Activated CD4-positive, alpha-beta T cell treated with anti-CD3 and anti-CD28 coated beads, Interleukin-2, Interleukin-6, amounts not matched to agents 100 ng/mL and 50 ng/mL, durations not matched to agents 16 hours and 8 hours (primary cell): ENCODE data around the gene ZNF773.
"Not testable (repeated sequence)": the region's sequence is repeated elsewhere in the genome, so short reads cannot be mapped to it uniquely, and the experiment has no call there.

ENCODE experiments used
- DNase-seq: peaks from one replicate; pipeline ENCODE4 v3.0.0-alpha.2; 2020

ZNF773 gene

GRCh38 chr19:57499680-57500395, at the start of gene ZNF773:
Gene ZNF773, plus strand, starts transcription at chr19:57499938. Its CDS starts 143 bp downstream, at chr19:57500081.
- peak; percentile 96 for DNase-seq

GRCh38 chr19:57452307-57452706, 47.4 kb upstream of the ZNF773 start:
- no peak for DNase-seq

GRCh38 chr19:57465680-57466381, 33.9 kb upstream of the ZNF773 start:
- peak; percentile 40 for DNase-seq

- no peak for DNase-seq
These were observed 33.2 kb upstream of the ZNF773 start for GRCh38 chr19:57466489-57466888.

GRCh38 chr19:57473646-57474045, 26.1 kb upstream of the ZNF773 start:
- DNase-seq = no peak

- peak; percentile 92 for DNase-seq
These were observed 22.3 kb upstream of the ZNF773 start, which contains the start of gene ZNF772 for GRCh38 chr19:57477191-57478008. Gene ZNF772, minus strand, starts transcription at chr19:57477566. Its CDS starts 257 bp downstream, at chr19:57477309.

GRCh38 chr19:57487477-57488298, 12.1 kb upstream of the ZNF773 start, which contains the start of gene ZNF419:
Gene ZNF419, plus strand, starts transcription at chr19:57487750. Its CDS starts 201 bp downstream, at chr19:57487951.
- DNase-seq = peak; percentile 94

- DNase-seq = not testable (repeated sequence)
These were observed 11.5 kb upstream of the ZNF773 start for GRCh38 chr19:57488299-57488644.

- not testable (repeated sequence) for DNase-seq
These were observed 432 bp upstream of the ZNF773 start for GRCh38 chr19:57499332-57499679.

- DNase-seq = not testable (repeated sequence)
These were observed 662 bp downstream of the ZNF773 start for GRCh38 chr19:57500400-57500799.

- DNase-seq = no peak
These were observed 6.4 kb downstream of the ZNF773 start for GRCh38 chr19:57506163-57506562.

- DNase-seq = no peak
These were observed 11.7 kb downstream of the ZNF773 start for GRCh38 chr19:57511484-57511883.

- no peak for DNase-seq
These were observed 13.1 kb downstream of the ZNF773 start for GRCh38 chr19:57512845-57513244.

- DNase-seq = no peak
These were observed 15.5 kb downstream of the ZNF773 start for GRCh38 chr19:57515255-57515654.

GRCh38 chr19:57518021-57518420, 18.3 kb downstream of the ZNF773 start:
- not testable (repeated sequence) for DNase-seq

GRCh38 chr19:57527136-57527881, 27.6 kb downstream of the ZNF773 start, which contains the start of gene ZNF549:
Gene ZNF549, plus strand, starts transcription at chr19:57527356. Its CDS starts 218 bp downstream, at chr19:57527574.
- DNase-seq = peak; percentile 92

GRCh38 chr19:57537953-57538547, 38.3 kb downstream of the ZNF773 start:
- no peak for DNase-seq

- DNase-seq = no peak
These were observed 46.8 kb downstream of the ZNF773 start for GRCh38 chr19:57546513-57546912.

GRCh38 chr19:57552432-57552831, 52.7 kb downstream of the ZNF773 start:
- DNase-seq = no peak

- no peak for DNase-seq
These were observed 57.9 kb downstream of the ZNF773 start for GRCh38 chr19:57557659-57558058.
